ENCODE data around the gene B4GALNT1.
A peak's percentile ranks its signal among the peaks of the same experiment; 100 is the strongest.

Gene B4GALNT1

GRCh38 chr12:57607958-57608663 lies 24.9 kb downstream of the B4GALNT1 start:
- DNase-seq (ENCODE audit: low spot score) = no peak

GRCh38 chr12:57606821-57607220 lies 26.2 kb downstream of the B4GALNT1 start:
- DNase-seq (ENCODE audit: low spot score) = no peak

GRCh38 chr12:57606399-57606798 lies 26.6 kb downstream of the B4GALNT1 start:
- DNase-seq (ENCODE audit: low spot score) = no peak

- DNase-seq (ENCODE audit: low spot score) = no peak
Measured at GRCh38 chr12:57605811-57606311, 27.1 kb downstream of the B4GALNT1 start.

GRCh38 chr12:57604992-57605810 lies 27.8 kb downstream of the B4GALNT1 start:
- peak; percentile 15 for DNase-seq (ENCODE audit: low spot score)

GRCh38 chr12:57604454-57604991 lies 28.5 kb downstream of the B4GALNT1 start, which contains the start of gene DTX3:
Gene DTX3 (plus strand): TSS chr12:57604824. CDS start chr12:57606518, 1,694 bp downstream.
- DNase-seq (ENCODE audit: low spot score) = peak; percentile 53

GRCh38 chr12:57603815-57604453 lies 29.1 kb downstream of the B4GALNT1 start:
- DNase-seq (ENCODE audit: low spot score) = peak; percentile 53

GRCh38 chr12:57603324-57603723 lies 29.7 kb downstream of the B4GALNT1 start:
- DNase-seq (ENCODE audit: low spot score) = no peak

- no peak for DNase-seq (ENCODE audit: low spot score)
Measured at GRCh38 chr12:57602544-57602943, 30.5 kb downstream of the B4GALNT1 start.

GRCh38 chr12:57600395-57600794 lies 32.6 kb downstream of the B4GALNT1 start:
- DNase-seq (ENCODE audit: low spot score) = no peak

- no peak for DNase-seq (ENCODE audit: low spot score)
Measured at GRCh38 chr12:57593187-57593586, 39.8 kb downstream of the B4GALNT1 start.

GRCh38 chr12:57592551-57593165 lies 40.3 kb downstream of the B4GALNT1 start:
- DNase-seq (ENCODE audit: low spot score) = no peak

- DNase-seq (ENCODE audit: low spot score) = peak; percentile 9
Measured at GRCh38 chr12:57591782-57592325, 41.1 kb downstream of the B4GALNT1 start.

- peak; percentile 74 for DNase-seq (ENCODE audit: low spot score)
Measured at GRCh38 chr12:57590864-57591781, 41.9 kb downstream of the B4GALNT1 start, which contains the start of gene PIP4K2C. Gene PIP4K2C (plus strand): TSS chr12:57591192. CDS start chr12:57591290, 98 bp downstream.

- no peak for DNase-seq (ENCODE audit: low spot score)
Measured at GRCh38 chr12:57590479-57590863, 42.5 kb downstream of the B4GALNT1 start.

- peak; percentile 17 for DNase-seq (ENCODE audit: low spot score)
Measured at GRCh38 chr12:57588951-57589610, 43.9 kb downstream of the B4GALNT1 start.

GRCh38 chr12:57586832-57587429 lies 46.1 kb downstream of the B4GALNT1 start:
- DNase-seq (ENCODE audit: low spot score) = no peak

- DNase-seq (ENCODE audit: low spot score) = no peak
Measured at GRCh38 chr12:57586128-57586527, 46.9 kb downstream of the B4GALNT1 start.

- DNase-seq (ENCODE audit: low spot score) = no peak
Measured at GRCh38 chr12:57585156-57585555, 47.8 kb downstream of the B4GALNT1 start.

Measured in pons (tissue), 1 donor.